NB4 (cell line): ENCODE results near the gene AMIGO3.

ENCODE experiments used
- DNase-seq: peaks from one replicate; pipeline ENCODE4 v3.0.0; 2010; ENCODE audit warnings: low read depth
- H3K4me3 ChIP-seq: one replicate; pipeline ENCODE4 v1.5.1; 2011; ENCODE audit warnings: mild to moderate bottlenecking, low read depth, low read length, moderate library complexity
- MYC ChIP-seq: IDR thresholded peaks from 2 replicates; pipeline ENCODE4 v1.6.1; 2011; ENCODE audit warnings: low read depth, low read length
- POLR2A ChIP-seq: IDR thresholded peaks from 2 replicates; pipeline ENCODE4 v1.6.1; 2011; ENCODE audit warnings: mild to moderate bottlenecking; ENCODE audit not compliant: insufficient read length; ENCODE audit errors: extremely low read depth
- TF ChIP-seq, protein P1 (sequence below): IDR thresholded peaks from one replicate; pipeline ENCODE4 v1.5.1; 2012; ENCODE audit warnings: low read depth, low read length
- TF ChIP-seq, protein P2 (sequence below): IDR thresholded peaks from 2 replicates; pipeline ENCODE4 v1.6.1; 2011; ENCODE audit warnings: low read depth, low read length

Gene AMIGO3

DNA sequence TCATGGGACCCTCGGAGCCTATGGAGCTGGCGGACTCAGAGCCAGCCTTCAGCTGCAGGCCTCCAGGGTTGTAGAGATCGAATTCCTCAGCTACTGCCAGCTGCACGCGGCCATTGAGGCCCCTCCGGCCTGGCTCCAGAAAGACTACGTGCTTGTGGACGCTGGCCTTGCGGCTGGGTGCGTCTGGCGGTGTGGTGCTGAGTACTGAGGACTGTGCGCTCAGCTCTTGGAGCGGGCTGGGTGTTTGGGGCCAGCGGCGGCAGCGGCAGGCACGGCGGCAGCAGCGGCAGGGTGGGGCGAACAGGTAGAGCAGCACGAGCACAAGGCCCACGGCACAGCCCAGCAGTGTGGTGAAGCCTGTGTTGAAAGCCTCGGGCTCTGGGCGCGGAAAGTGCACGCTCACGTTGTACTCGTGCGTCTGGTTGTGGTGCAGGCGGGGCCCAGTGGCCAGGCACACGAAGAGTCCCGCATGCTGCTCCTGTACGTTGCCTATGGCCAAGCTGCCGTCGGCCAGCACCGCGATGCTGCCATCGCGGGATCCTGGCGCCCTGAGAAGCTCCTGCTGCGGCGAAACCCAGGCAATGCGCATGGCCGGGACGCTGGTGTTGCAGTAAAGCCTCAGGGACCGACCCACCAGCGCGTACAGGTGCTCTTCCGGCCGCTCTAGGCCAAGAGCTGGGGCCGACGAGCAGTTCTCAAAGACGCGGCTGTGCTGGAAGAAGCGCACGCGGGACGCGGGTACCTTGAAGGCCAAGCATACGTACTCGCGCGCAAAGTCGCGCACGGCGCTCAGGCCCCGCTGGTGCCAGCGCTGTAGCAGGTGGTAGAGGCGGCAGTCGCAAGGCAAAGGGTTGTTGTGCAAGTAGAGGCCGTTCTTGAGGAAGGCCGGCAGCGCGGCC, 1.3 kb downstream of the AMIGO3 start:
- H3K4me3 ChIP-seq = no peak overlapping the region
- no peak for DNase-seq
- TF ChIP-seq POLR2A (no peak), MYC (no peak)
- TF ChIP-seq, protein P1, sequence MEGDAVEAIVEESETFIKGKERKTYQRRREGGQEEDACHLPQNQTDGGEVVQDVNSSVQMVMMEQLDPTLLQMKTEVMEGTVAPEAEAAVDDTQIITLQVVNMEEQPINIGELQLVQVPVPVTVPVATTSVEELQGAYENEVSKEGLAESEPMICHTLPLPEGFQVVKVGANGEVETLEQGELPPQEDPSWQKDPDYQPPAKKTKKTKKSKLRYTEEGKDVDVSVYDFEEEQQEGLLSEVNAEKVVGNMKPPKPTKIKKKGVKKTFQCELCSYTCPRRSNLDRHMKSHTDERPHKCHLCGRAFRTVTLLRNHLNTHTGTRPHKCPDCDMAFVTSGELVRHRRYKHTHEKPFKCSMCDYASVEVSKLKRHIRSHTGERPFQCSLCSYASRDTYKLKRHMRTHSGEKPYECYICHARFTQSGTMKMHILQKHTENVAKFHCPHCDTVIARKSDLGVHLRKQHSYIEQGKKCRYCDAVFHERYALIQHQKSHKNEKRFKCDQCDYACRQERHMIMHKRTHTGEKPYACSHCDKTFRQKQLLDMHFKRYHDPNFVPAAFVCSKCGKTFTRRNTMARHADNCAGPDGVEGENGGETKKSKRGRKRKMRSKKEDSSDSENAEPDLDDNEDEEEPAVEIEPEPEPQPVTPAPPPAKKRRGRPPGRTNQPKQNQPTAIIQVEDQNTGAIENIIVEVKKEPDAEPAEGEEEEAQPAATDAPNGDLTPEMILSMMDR = no peak
- TF ChIP-seq, protein P2, sequence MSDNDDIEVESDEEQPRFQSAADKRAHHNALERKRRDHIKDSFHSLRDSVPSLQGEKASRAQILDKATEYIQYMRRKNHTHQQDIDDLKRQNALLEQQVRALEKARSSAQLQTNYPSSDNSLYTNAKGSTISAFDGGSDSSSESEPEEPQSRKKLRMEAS = no peak

DNA sequence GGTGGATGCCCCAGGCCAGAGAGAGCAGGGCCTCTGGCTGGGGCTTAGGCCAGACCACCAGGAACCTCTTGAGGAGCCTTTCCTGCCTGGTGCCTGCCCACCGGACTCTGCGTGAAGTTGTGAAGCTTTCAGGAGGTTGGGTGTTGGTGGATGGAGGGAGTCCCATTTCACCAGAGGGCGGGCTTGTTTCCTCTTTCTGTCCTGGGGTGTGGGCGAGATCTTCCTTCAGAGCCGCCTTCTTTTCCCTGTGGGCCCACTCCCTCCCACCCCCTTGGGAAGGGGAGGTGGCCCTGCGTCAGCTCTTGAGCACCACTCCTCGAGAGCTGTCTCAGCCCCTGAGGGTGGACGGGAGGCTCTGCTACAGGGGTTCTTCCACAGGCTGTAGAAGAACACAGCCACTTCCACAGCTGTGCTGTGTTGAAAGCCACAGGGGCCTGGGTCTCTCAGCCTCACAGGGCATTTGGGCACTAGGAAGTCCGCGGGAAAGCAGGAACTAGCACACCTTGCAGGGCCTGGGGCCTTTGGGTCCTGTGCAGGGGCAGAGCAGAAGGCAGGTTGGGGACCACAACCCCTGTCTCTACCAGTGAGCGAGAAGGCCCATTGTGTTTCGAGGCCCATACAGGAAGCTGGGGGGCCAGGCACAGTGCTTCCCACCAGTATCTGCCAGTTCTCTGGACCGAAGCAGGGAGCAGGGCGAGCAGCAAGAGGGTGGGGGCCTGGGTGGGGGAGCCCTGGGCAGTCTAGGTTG, 2.1 kb downstream of the AMIGO3 start:
- DNase-seq = no peak
- TF ChIP-seq, protein P1 = no peak
- TF ChIP-seq, protein P2 = no peak
- no peak for TF ChIP-seq POLR2A
- no peak for TF ChIP-seq MYC
- no peak overlapping the region for H3K4me3 ChIP-seq

DNA sequence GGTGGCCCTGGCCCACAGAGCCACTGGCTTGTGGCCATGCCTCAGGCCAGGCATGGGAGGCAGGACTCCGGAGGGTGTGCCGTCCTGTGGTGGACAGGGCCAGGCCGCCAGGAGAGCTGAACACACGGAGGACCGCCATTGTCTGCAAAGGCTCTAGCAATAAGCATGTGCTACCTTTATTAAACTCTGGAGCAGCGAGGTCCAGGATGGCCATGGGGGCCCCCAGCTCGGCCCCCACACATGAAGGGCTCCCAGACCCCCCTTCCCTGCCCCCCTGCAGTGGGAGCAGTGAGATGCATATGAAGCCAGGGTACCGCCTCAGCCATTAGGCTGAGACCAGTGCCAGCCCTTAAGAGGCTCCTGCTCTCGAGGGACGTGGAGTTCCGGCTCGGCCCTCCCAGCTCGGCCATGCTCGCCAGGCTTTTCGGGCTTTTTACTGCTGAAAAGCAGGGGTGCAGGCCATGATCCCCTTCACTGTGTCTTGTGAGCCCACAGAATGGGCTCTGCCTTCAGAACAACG, 2.7 kb downstream of the AMIGO3 start:
- no peak for DNase-seq
- H3K4me3 ChIP-seq = no peak overlapping the region
- TF ChIP-seq MYC (no peak), POLR2A (no peak)
- TF ChIP-seq, protein P2 = no peak
- TF ChIP-seq, protein P1 = no peak

DNA sequence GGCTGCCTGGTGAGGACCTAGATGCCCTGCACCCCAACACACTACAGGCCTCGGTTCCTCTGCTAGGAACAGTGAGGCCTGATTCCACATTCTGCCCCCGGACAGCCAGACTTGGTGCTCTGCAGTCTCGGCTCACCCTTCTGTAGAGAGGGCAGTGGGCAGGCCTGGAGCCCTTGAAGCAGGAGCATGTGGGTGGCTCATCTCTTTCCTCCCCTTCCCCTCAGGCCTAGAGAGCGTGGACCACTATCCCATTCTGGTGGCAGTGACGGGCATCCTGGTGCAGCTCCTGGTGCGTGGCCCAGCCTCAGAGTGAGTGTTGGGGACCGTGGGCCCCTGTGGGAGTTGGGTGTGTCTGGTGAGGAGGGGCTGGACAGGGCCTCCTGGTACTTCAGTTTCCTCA, 3.3 kb downstream of the AMIGO3 start:
- no peak for DNase-seq
- TF ChIP-seq MYC (no peak), POLR2A (no peak)
- TF ChIP-seq, protein P1 = no peak
- TF ChIP-seq, protein P2 = no peak
- H3K4me3 ChIP-seq = no peak overlapping the region

DNA sequence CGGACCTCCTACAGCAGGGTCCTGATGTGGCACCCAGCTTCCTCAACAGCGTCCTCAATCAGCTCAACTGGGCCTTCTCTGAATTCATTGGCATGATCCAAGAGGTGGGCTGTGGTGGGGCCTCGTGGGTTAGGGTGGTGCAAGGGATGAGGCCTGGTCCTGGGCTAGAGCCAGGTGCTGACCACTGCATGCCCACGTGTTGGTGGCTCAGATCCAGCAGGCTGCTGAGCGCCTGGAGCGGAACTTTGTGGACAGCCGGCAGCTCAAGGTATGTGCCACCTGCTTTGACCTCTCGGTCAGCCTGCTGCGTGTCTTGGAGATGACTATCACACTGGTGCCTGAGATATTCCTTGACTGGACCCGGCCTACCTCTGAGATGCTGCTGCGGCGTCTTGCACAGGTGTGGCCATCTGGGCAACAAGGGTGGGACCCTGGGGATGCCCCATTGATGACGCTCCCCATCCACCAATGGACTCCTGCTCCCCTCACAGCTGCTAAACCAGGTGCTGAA, 3.8 kb downstream of the AMIGO3 start:
- H3K4me3 ChIP-seq = no peak overlapping the region
- no peak for TF ChIP-seq POLR2A
- TF ChIP-seq, protein P2 = no peak
- no peak for TF ChIP-seq MYC
- TF ChIP-seq, protein P1 = no peak
- DNase-seq = no peak
